CD4-positive, alpha-beta T cell treated with Interleukin-17A for 4 hours (primary cell): ENCODE data around the gene SUFU.

Experiments used
- DNase-seq: peaks from one replicate; pipeline ENCODE4 v3.0.0-alpha.2; 2020; ENCODE audit warnings: mixed read lengths

Gene SUFU

GRCh38 chr10:102552533-102552932, 48.8 kb downstream of the SUFU start:
- DNase-seq: no peak

GRCh38 chr10:102553771-102554170, 50.0 kb downstream of the SUFU start:
- no peak for DNase-seq

GRCh38 chr10:102554531-102554930, 50.8 kb downstream of the SUFU start:
- DNase-seq: no peak

GRCh38 chr10:102555781-102556328, 52.1 kb downstream of the SUFU start:
- no peak for DNase-seq

GRCh38 chr10:102557569-102557968, 53.8 kb downstream of the SUFU start:
- DNase-seq: no peak

GRCh38 chr10:102559764-102560163, 56.0 kb downstream of the SUFU start:
- DNase-seq: no peak

- DNase-seq: no peak
These were observed 60.5 kb downstream of the SUFU start for GRCh38 chr10:102564209-102564834.

- DNase-seq: no peak
These were observed 62.0 kb downstream of the SUFU start for GRCh38 chr10:102565793-102566192.

- DNase-seq: no peak
These were observed 75.0 kb downstream of the SUFU start for GRCh38 chr10:102578782-102579181.

GRCh38 chr10:102579328-102579727, 75.6 kb downstream of the SUFU start:
- no peak for DNase-seq

GRCh38 chr10:102580230-102580629, 76.5 kb downstream of the SUFU start:
- no peak for DNase-seq

GRCh38 chr10:102581401-102581800, 77.6 kb downstream of the SUFU start:
- DNase-seq: no peak

- DNase-seq: no peak
These were observed 78.3 kb downstream of the SUFU start for GRCh38 chr10:102581981-102582580.

- peak; percentile 87 for DNase-seq
These were observed 80.0 kb downstream of the SUFU start for GRCh38 chr10:102583435-102584417.

GRCh38 chr10:102585026-102585425, 81.3 kb downstream of the SUFU start:
- DNase-seq: no peak

- DNase-seq: no peak
These were observed 83.1 kb downstream of the SUFU start for GRCh38 chr10:102586858-102587257.

GRCh38 chr10:102588875-102589274, 85.1 kb downstream of the SUFU start:
- DNase-seq: no peak

- DNase-seq: no peak
These were observed 89.5 kb downstream of the SUFU start for GRCh38 chr10:102593074-102593803.

- no peak for DNase-seq
These were observed 90.0 kb downstream of the SUFU start for GRCh38 chr10:102593804-102594079.

- DNase-seq: no peak
These were observed 91.5 kb downstream of the SUFU start for GRCh38 chr10:102595293-102595692.

GRCh38 chr10:102595897-102596296, 92.1 kb downstream of the SUFU start:
- DNase-seq: no peak

GRCh38 chr10:102596506-102596971, 92.8 kb downstream of the SUFU start:
- DNase-seq: peak; percentile 44
